HG03460 (cell line): ENCODE data around the gene KCNQ1.
"Not testable (repeated sequence)": the region's sequence is repeated elsewhere in the genome, so short reads cannot be mapped to it uniquely, and the experiment has no call there.

Experiments used
- ATAC-seq: cut with Tn5 transposase; IDR thresholded peaks from one replicate; pipeline ENCODE4 v1.9.1; 2021; ENCODE audit not compliant: unreplicated experiment

The KCNQ1 gene

DNA sequence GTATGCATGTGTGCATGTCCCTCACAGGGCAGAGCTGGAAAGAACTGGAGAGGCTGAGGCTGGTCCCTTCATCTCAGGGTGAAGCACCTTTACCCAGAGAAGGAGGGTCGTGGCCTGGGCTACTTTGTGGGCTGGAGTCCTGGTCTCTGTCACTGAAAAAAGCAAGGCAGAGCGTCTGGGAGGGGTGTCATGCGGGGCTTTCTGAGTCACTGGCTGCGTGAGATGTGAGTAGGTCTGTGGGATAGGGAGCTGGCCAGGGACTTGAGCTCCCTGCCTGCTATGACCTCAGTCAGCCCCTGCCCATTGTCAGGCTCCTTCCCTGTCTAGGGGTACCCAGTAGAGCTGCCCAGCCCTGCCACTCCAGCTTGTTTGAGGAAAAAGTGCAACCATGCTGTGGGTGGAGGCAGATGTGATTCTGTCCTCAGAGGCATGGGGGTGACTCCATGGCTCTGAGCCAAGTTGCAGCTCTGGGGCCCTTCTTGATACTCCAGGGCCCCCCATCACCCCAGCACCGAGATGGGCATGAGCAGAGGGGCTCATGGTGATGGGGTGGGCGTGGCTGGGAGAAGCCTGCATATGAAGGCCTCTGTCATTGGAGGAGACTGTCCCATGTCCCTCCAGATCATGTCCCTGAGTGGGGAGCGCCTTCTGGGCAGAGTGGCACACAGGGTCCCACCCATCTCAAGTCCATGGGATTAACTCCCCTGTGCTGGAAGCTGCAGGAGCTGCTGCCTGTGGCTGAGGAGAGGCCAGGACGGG is 27.8 kb downstream of the KCNQ1 start:
- no peak for ATAC-seq

- ATAC-seq, result no peak
Measured at GRCh38 chr11:2473361-2474058, 28.7 kb downstream of the KCNQ1 start.

- ATAC-seq, result no peak
Measured at GRCh38 chr11:2474059-2474901, 29.5 kb downstream of the KCNQ1 start.

- ATAC-seq, result no peak
Measured at GRCh38 chr11:2475136-2475918, 30.5 kb downstream of the KCNQ1 start.

- no peak for ATAC-seq
Measured at GRCh38 chr11:2477254-2477653, 32.4 kb downstream of the KCNQ1 start.

- no peak for ATAC-seq
Measured at GRCh38 chr11:2477936-2478335, 33.1 kb downstream of the KCNQ1 start.

- not testable (repeated sequence) for ATAC-seq
Measured at GRCh38 chr11:2480067-2480873, 35.5 kb downstream of the KCNQ1 start.

GRCh38 chr11:2480874-2481220 is 36.0 kb downstream of the KCNQ1 start:
- ATAC-seq, result no peak

- ATAC-seq, result no peak
Measured at GRCh38 chr11:2481253-2481652, 36.4 kb downstream of the KCNQ1 start.

DNA sequence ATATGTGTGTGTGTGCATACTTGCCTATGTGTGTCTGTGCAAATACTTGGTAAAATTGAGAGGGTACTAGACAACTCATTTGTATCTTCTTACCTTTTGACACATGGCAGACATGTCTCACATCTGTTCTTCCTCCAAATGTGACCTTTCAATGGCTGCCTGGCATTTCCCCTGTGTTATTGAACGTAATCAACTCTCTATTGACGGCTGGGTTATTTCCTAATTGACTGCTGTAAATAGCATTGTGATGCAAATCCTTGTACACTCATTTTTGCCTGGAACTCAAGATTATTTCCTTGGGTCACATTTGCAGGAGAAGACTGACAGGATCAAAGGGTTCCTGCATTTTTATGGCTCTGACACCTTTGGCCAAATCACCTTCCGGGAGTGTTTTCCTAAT is 37.4 kb downstream of the KCNQ1 start:
- ATAC-seq, result no peak

- no peak for ATAC-seq
Measured at GRCh38 chr11:2482745-2483144, 37.9 kb downstream of the KCNQ1 start.

GRCh38 chr11:2483426-2483825 is 38.6 kb downstream of the KCNQ1 start:
- no peak for ATAC-seq

- no peak for ATAC-seq
Measured at GRCh38 chr11:2484576-2485125, 39.8 kb downstream of the KCNQ1 start.

DNA sequence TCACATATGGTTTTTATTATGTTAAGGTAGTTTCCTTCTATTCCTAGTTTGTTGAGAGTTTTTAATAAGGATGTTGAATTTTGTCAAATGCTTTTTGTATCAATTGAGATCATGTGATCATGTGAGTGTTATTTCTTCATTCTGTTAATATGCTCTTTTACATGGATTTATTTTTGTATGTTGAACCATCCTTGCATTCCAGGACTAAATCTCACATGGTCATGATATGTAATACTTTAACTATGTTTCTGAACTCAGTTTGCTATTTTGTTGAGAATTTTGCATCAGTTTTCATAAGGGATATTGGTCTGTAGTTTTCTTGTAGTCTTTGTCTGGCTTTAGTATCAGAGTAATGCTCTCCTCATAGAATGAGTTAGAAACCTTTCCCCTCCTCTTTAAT is 43.2 kb downstream of the KCNQ1 start:
- ATAC-seq, result no peak

DNA sequence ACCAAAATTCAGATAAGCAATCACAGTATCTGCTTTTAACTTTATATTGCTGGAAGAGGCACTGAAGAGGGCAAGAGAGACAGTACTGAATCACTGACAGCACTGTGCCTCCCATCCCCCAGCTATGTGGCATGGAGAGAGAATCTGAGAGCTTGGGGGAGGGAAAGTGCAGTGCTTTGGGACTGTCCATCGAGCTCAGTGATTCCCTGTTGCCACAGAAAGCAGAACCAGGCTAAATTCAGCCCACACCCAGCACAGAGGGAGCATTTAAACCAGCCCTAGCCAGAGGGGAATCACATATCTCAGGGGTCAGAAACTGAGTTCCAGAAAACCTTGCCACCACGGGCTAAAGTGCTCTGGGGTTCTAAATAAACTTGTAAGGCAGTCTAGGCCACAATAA is 44.3 kb downstream of the KCNQ1 start:
- ATAC-seq, result no peak

DNA sequence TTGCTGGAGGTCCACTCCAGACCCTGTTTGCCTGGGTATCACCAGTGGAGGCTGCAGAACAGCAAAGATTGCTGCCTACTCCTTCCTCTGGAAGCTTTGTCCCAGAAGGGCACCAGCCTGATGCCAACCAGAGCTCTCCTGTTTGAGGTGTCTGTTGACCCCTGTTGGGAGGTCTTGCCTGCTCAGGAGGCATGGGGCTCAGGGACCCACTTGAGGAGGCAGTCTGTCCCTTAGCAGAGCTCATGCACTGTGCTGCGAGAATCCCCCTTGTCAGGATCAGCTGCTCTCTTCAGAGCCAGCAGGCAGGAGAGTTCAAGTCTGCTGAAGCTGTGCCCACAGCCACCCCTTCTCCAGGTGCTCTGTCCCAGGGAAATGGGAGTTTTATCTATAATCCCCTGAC is 53.1 kb downstream of the KCNQ1 start:
- not testable (repeated sequence) for ATAC-seq

DNA sequence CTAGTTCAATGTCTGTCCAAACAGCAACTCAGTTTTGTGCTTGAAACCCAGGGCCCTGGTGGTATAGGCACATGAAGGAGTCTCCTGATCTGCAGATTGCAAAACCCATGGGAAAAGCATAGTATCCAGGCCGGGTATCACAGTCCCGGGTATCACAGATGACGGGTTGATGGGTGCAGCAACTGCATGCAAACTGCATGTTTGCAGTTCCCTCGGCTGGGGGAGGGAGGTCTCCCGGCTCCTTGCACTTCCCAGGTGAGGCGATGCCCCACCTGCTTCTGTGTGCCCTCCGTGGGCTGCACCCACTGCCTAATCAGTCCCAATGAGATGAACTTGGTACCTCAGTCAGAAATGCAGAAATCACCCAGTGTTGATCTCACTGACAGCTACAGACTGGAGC is 53.9 kb downstream of the KCNQ1 start:
- no peak for ATAC-seq

- ATAC-seq, result no peak
Measured at GRCh38 chr11:2507212-2507901, 62.5 kb downstream of the KCNQ1 start.
